GM12878 (cell line): ENCODE results near the gene CHD1L. TPM values are rescaled to one million over a fixed set of nuclear protein-coding genes. Genes with fewer than 3 reads are reported as not detected.

Source experiments
- ATAC-seq: fragments of 200-7000 bp; cut with Tn5 transposase; 3 replicates; pipeline ENCODE4 v1.9.1; 2020; ENCODE audit warnings: mild to moderate bottlenecking, moderate library complexity
- BruUV-seq: library from RNA; stranded (reverse); fragments of 400-500 nt; replicated peaks from 2 replicates; lab custom pipeline; 2021; lab: Mats Ljungman, UMichigan
- CTCF ChIA-PET: fragments of 300-600 bp; sonication (Branson Sonifier 250); formaldehyde crosslinking; extraction: SDS; loops from one replicate; lab custom pipeline; 2021; ENCODE audit warnings: inconsistent platforms; lab: Yijun Ruan, JAX
- POLR2A ChIA-PET: fragments of 350-600 bp; formaldehyde crosslinking; extraction: SDS; loops from one replicate; lab custom pipeline; 2021; ENCODE audit warnings: inconsistent platforms; lab: Charles Lee
- RAD21 ChIA-PET: fragments of 300-600 bp; sonication (Branson Sonifier 250); formaldehyde crosslinking; loops from one replicate; lab custom pipeline; 2023; ENCODE audit warnings: antibody characterized with exemption; ENCODE audit not compliant: unreplicated experiment; lab: Charles Lee
- SMC1A ChIA-PET: fragments of 300-600 bp; sonication (Branson Sonifier 250); formaldehyde crosslinking; loops from one replicate; lab custom pipeline; 2023; ENCODE audit not compliant: unreplicated experiment, uncharacterized antibody; lab: Charles Lee
- DNase-seq: peaks from one replicate; pipeline ENCODE4 v3.0.0-alpha.2; 2011; ENCODE audit warnings: low read depth, low spot score
- FAIRE-seq: peaks from 3 replicates; lab custom pipeline; 2011; peaks lifted over from hg19 to GRCh38; lab: Jason Lieb, UNC
- H2AFZ ChIP-seq: 2 replicates; pipeline ENCODE4 v1.6.0; 2011; ENCODE audit warnings: low read depth, low read length, control low read depth; ENCODE audit not compliant: control insufficient read depth
- H3K27ac ChIP-seq: 2 replicates; pipeline ENCODE4 v1.5.1; 2011; ENCODE audit warnings: control low read depth; ENCODE audit not compliant: control insufficient read depth, insufficient read depth
- H3K27me3 ChIP-seq, 2 experiments: replicated peaks in 1 of 2; 2 replicates each; pipeline versions ENCODE4 v1.6.0 to v1.6.1; 2011; ENCODE audit warnings: low read length in 1 of 2; ENCODE audit not compliant: control insufficient read depth in 2 of 2, insufficient read depth in 2 of 2
- H3K36me3 ChIP-seq, 2 experiments: 2 replicates each; pipeline ENCODE4 v1.5.1; 2011; ENCODE audit warnings: low read length in 1 of 2; ENCODE audit not compliant: control insufficient read depth in 2 of 2, insufficient read depth in 2 of 2
- H3K4me1 ChIP-seq: 2 replicates; pipeline ENCODE4 v1.6.1; 2011; ENCODE audit warnings: mild to moderate bottlenecking, low read length, moderate library complexity, mixed read lengths; ENCODE audit not compliant: control insufficient read depth, insufficient read depth
- H3K4me2 ChIP-seq: 2 replicates; pipeline ENCODE4 v1.6.0; 2011; ENCODE audit warnings: control low read depth; ENCODE audit not compliant: control insufficient read depth, insufficient read depth
- H3K4me3 ChIP-seq: fragments of 200-600 bp; sonication (generic); 2 replicates; pipeline ENCODE4 v1.5.1; 2016
- H3K79me2 ChIP-seq: 2 replicates; pipeline ENCODE4 v1.6.0; 2011; ENCODE audit warnings: low read length; ENCODE audit not compliant: control insufficient read depth, insufficient read depth
- H3K9ac ChIP-seq: 2 replicates; pipeline ENCODE4 v1.8.0; 2011; ENCODE audit warnings: low read length, control low read depth, mixed read lengths; ENCODE audit not compliant: control insufficient read depth, insufficient read depth
- H3K9me3 ChIP-seq: replicated peaks from 3 replicates; pipeline ENCODE4 v1.5.1; 2011; ENCODE audit warnings: mild to moderate bottlenecking, low read length; ENCODE audit not compliant: control insufficient read depth, insufficient read depth
- H4K20me1 ChIP-seq: 2 replicates; pipeline ENCODE4 v1.6.0; 2011; ENCODE audit not compliant: control insufficient read depth, insufficient read depth
- CBX5 ChIP-seq: sonication (generic); IDR thresholded peaks from 2 replicates; pipeline ENCODE4 v1.6.1; 2016; ENCODE audit warnings: low read depth, moderate library complexity, mild to moderate bottlenecking, inconsistent platforms
- MAX ChIP-seq: IDR thresholded peaks from 2 replicates; pipeline ENCODE4 v1.6.1; 2012; ENCODE audit warnings: low read depth, low read length, improper control_type of control experiment
- MEF2B ChIP-seq: fragments of 450-650 bp; IDR thresholded peaks from 2 replicates; pipeline ENCODE4 v1.6.1; 2018; ENCODE audit warnings: mild to moderate bottlenecking, moderate library complexity; ENCODE audit not compliant: partially characterized antibody, poor library complexity, severe bottlenecking
- NFYA ChIP-seq: IDR thresholded peaks from 2 replicates; pipeline ENCODE4 v1.6.1; 2011; ENCODE audit warnings: low read depth, mild to moderate bottlenecking, low read length, improper control_type of control experiment, borderline replicate concordance
- PAX5 ChIP-seq: IDR thresholded peaks from 2 replicates; pipeline ENCODE4 v1.6.1; 2011; ENCODE audit warnings: low read depth, low read length, borderline replicate concordance
- RAD21 ChIP-seq: IDR thresholded peaks from 2 replicates; pipeline ENCODE4 v1.6.1; 2011; ENCODE audit warnings: mild to moderate bottlenecking, low read depth, low read length, moderate library complexity; ENCODE audit not compliant: insufficient read depth
- ZSCAN29 ChIP-seq: fragments of 450-650 bp; IDR thresholded peaks from 2 replicates; pipeline ENCODE4 v1.6.1; 2017; ENCODE audit warnings: mild to moderate bottlenecking, moderate library complexity
- WGBS: methylation state at CpG from one replicate; pipeline ENCODE4 v1.1.6; 2016; ENCODE audit warnings: low lambda C conversion rate; ENCODE audit not compliant: insufficient replicate concordance, insufficient coverage; ENCODE audit errors: missing lambda C conversion rate; 5-methylcytosine and 5-hydroxymethylcytosine counted together
- in situ Hi-C: fragments of 300-500 bp; cut with MboI; formaldehyde crosslinking; loops from 9 replicates; pipeline ENCODE4 v1.14.3; 2018; ENCODE audit warnings: mixed read lengths
- intact Hi-C: fragments of 100-400 bp; cut with micrococcal nuclease; formaldehyde crosslinking; loops from one replicate; pipeline ENCODE4 v1.14.2; 2022; ENCODE audit not compliant: unreplicated experiment
- polyA plus RNA-seq, 11 experiments: library from polyadenylated mRNA; depleted of rRNA in 4 of 11; unstranded in 6 of 11; stranded (reverse) in 5 of 11; fragments of >200 nt; fragmentation: Nextera tagmentation in 4 of 11; fragmentation: Illumina TruSeq in 1 of 11; extraction: Ambion mirVana in 4 of 11; extraction: Trizol in 1 of 11; gene quantifications; 1 replicate in 1 of 11; 2 replicates in 10 of 11; pipeline versions ENCODE4 v1.2.1 to v1.2.3, GENCODE V29; 2011 to 2016; ENCODE audit warnings: inconsistent platforms in 2 of 11, missing spikeins in 2 of 11, low read depth in 1 of 11
- total RNA-seq, 4 experiments: library from RNA; depleted of rRNA in 3 of 4; stranded (reverse); fragments of >200 nt in 3 of 4; fragmentation: Illumina TruSeq in 1 of 4; extraction: Trizol in 1 of 4; gene quantifications; 2 replicates each; pipeline versions ENCODE4 v1.2.1 to v1.2.3, GENCODE V29; 2013 to 2021

The CHD1L gene
- total and polyA plus RNA-seq, 10 of the 15 experiments (the other 5 are each of a cell fraction or from before 2014, with no cell fraction given) = 21.2 to 54.2 (median 44.5) TPM

DNA sequence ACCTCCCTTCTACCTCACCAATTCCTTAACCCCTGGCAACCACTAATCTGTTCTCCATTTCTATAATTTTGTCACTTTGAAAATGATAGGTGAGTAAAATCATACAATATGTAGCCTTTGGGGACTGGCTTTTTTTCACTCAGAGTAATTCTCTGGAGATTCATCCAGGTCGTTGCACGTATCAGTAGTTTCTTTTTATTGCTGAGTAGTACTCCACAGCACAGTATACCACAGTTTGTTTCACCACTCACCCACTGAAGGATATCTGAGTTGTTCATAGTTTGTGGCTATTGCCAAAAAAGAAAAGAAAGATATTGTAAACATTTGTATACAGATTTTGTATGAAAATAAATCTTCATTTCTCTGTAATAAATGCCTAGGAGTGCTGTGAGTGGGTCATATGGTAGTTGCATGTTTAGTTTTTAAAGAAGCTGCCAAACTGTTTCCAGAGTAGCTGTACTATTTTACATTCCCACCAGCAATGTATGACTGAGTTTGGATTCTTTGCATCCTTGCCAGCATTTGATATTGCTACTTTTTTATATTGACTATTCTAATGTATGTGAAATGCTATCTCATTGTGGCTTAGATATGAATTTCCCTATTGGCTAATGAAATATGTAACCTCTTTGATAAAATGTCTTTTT is 3.7 kb downstream of the CHD1L start:
- Histone ChIP-seq H3K4me2 (peak overlapping the region; percentile 75), H3K4me3 (peak overlapping the region; percentile 41; the same call in 1 of the 2 replicates), H3K27me3 (no peaks in the 10 kb centered on the region), H3K79me2 (peaks cover 80% of the 10 kb centered on the region), H3K4me1 (peaks cover 17% of the 10 kb centered on the region), H3K36me3 (no peaks in the 10 kb centered on the region), H3K9me3 (no peaks in the 10 kb centered on the region), H3K9ac (no peak overlapping the region), H3K27ac (no peak overlapping the region), H2AFZ (no peak overlapping the region), H4K20me1 (no peaks in the 10 kb centered on the region)
- ChIA-PET RAD21 (interaction anchor here (1.0 to 1.6 kb wide), 2 partner anchors 28 to 75 kb away, joined by 3 to 5 read pairs; no protein-coding TSS in a partner anchor), POLR2A (no interaction called here), CTCF (interaction anchor here (1.4 to 4.7 kb wide), 3 partner anchors 27 to 144 kb away, joined by 3 to 18 read pairs (median 6); no protein-coding TSS in a partner anchor), SMC1A (no interaction called here)
- intact Hi-C loops = no loop called here
- no peak for FAIRE-seq
- no peak for ATAC-seq
- TF ChIP-seq ZSCAN29 (no peak), MEF2B (peak; percentile 9), MAX (no peak), NFYA (no peak), RAD21 (no peak), CBX5 (no peak), PAX5 (no peak)
- no TSS peak for BruUV-seq
- in situ Hi-C loops = loop anchor here (5.0 kb wide), 1 partner anchor 74 kb away; the partner anchor contains the start of gene PRKAB2
- DNase-seq = no peak
- 4% methylated on average over 2 of the region's 2 CpGs for WGBS
